Measurements from ENCODE around the gene NECAB2.

Gene NECAB2

DNA sequence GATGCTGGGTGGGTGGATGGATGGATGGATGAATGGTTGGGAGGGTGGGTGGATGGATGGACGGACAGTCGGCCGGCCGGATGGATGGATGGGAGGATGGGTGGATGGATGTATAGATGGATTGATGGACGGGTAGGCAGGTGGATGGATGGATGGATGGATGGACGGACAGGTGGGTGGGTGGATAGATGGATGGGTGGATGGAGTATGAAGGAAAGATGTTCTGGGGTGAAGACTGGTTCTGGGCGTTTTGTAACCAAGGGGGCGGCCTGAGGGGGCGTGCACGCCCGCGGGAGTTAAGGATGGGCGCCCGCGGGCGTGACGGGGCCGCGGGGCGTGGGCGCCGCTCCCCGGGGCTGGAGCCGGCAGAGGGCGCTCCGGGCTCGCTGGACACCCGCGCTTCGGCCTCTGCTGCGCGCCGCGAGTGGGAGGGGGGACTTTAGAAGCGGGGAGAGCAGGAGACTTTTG lies at the start of gene NECAB2:
Gene NECAB2 (plus strand): TSS at position 407 of the 468 bp plus-strand sequence. CDS start 405 bp downstream, outside the sequence.
- no peak for DNase-seq

DNA sequence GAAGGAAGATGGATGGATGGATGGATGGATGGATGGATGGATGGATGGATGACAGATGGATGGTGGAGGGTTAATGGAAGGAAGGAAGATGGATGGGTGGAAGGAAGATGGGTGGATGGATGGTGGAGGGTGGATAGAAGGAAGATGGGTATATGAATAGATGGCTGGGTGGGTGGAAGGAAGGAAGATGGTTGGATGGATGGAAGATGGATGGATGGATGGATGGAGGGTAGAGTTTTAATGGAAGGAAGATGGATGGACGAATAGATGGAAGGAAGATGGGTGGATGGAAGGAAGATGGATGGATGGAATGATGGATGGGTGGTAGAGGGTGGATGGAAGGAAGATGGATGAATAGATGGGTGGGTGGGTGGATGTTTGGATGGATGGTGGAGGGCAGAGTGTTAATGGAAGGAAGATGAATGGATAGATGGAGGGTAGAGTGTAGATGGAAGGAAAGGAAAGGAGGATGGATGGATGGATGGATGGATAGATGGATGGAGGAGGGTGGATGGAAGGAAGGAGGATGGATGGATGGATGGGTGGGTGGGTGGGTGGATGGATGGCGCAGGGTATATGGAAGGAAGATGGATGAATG lies 47.1 kb upstream of the NECAB2 start:
- no peak for DNase-seq

DNA sequence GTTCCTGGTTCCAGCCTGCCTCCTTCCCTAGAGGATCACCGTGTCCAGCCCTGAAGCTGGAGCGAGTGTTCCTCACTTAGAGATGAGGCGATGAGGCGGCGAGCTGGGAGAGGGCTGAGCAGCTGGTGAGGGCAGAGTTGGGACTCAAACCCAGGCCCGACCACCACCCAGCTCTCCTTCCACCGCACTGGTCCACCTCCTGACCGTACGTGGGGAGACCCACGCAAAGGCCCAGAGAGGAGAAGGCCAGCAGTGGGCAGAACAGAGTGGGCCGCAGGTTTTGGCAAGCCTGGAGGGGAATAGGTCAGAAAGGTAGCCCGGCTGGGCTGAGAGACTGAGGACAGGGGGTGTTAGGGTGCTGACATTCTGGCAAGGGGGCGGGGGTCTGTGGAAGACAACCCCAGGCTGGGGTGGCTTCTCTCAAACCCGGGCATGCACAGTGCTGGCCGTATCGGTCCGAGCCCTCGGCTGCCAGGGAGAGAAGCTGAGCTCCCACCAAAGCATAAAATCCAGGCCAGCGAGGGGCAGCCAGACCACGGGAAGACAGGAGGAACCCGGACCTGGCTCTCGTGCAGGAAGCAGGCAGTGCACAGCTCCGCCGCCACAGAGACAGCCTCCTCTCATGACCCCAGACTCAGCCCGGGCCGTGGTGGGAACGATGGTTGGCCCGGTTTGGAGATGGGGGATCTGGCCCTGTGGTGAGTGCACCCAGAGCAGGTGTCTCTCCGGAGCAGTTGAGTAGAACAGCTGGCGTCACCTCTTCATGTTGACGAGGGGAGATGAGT lies 44.3 kb upstream of the NECAB2 start:
- DNase-seq, result no peak

DNA sequence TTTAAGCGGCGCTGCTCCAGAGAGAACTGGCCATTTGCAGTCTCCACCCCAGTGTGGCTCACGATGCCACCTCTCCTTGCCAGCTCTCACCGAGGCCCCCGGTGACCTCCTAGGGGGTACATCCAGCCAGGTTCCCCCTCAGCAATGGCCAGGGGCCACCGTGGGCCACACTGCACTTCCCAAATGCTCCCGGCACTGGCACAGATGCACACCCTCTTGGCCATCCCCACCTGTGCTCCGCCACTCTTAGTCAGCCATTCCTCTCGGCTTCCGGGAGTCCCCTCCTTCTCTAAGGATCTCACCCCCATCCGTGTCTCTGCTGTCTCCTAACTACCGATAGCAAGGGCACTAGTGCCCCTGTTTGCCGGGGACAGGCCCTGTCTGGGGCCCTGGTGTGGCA lies 43.4 kb upstream of the NECAB2 start:
- no peak for DNase-seq

DNA sequence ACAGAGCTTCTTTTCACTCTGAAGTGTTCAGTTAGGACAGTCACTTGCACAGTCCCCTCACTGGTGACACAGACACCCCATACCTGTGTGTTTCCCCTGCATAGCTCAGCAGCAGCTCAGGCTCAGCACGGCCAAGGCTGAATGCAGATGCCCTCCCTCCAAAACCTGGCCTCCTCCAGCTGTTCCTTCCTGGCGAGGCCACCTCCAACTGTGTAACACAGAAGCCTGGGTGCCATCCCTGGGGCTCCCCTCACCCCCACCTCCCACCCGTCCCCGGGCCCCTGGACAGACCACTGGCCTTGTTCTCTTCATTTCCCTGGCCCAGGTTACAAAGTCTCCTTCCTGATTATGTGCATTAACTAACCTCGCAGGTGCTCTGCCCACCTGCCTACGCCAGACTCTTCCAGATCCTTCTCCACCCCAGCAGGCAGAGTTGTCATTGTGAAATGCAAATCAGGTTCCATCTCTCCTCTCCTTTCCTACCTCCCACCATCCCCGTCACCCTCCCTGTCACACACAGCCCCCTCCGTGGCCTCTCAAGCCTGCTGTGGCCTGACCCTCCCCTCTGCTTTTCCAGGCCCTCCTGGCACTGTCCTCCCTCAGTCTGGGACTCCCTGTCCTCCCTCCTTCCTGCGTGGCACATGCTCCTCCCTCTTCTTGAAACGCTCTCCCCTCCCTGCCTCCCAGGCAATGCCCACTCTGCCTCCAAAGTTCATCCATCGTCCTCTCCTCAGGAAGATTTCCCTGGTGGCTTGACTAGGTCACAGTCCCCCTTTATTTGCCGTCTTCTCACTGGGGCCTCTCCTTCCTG lies 42.7 kb upstream of the NECAB2 start:
- DNase-seq, result no peak

DNA sequence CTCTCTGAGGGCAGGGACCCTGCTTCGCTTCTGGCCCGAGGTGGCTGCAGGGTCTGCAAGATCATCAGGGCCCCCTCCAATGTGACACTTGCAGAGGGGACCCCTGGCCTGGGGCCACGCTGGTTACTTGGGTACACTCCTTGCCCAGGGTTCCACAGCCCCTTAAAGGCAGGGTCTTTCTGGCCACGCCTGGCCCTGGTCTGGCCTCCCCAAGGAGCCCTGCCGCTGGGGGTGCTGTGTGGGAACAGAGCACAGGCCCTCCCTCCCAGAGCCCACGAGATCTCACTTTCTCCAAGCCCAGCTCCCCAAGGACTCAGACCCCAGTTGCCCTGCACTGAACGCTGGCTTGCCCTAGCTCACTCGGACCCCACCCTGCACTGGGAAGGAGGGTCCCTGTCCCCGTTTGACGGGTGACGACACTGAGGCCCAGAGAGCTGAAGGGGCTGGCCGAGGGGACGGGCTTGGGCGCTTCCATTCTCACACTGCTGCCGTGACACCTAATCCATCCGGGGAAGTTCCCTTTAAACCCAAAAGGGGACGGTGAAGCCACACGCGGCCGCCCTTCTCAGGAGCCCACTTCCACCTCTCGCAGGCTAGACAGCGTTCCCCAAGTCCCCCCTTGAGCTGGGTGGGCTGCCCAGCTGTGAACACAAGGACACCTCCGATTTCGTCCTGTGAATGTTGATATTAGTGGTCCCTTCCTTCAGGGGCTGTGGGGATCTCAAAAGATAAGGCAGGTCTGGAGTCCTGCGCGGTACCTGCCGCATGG lies 41.9 kb upstream of the NECAB2 start:
- DNase-seq, result no peak

DNA sequence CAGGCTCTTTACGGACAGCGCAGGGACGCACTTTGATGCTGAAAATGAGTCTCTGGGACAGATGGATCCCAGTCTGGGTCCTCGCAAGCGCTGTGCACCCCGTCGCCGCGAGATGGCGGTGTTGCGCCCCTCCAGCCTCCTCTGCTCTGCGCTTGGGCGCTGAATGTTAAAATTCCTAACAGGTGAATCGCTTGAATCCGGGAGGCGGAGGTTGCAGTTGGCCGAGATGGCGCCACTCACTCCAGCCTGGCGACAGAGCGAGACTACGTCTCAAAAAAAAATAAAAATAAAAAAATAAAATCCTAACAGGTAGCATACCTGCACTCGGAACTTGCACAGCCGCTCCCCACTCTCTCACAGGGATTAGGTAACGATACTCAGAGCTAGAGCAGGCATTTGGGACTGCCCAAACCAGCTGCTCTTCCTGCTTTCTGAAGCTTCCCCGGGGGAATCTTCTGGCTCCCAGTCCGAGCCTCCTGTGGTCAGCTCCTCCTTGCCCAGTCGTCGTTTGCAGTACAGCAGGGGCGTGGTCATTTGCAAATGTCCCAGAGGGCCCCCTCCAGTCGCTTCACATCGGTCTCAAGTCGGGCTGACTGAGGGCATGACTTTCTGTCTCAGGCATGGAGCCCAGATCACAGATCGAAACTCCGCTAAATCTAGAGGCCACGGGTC lies 41.2 kb upstream of the NECAB2 start:
- DNase-seq, result peak; percentile 29

DNA sequence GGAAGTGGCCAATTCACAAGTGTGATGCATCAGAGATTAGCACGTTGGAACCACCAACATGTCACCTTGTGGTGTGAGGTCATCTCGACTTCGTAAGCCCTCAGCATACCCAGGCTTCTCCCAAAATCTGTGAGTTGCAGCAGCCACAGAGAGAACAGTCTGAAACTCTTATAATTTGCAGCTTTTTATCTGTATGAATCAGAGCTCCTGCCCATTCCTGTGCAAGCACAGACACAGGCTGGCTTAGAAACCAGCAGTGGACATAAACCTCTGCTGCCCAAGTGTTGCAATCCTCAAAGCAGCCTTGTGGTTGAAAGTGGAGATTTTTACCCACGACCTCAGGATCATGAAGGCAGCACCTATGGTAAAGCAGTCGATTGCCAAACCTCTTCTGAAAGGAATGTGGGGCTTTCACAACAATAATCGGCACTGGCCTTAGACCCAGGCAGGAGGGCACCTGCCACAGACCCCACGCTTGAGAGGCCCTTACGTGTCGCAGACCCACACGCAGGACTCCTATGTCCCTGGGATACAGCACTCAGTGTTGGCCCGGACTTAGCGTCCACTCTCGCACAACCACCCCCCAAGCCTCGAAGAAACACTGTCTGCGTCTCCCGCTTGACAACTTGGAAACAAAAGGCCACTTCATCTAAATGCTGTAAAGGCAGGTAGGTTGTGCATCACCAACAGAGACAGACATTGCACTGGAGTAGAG lies 39.5 kb upstream of the NECAB2 start:
- no peak for DNase-seq

- DNase-seq, result no peak
Observed at GRCh38 chr16:83929811-83930555, 38.1 kb upstream of the NECAB2 start.

DNA sequence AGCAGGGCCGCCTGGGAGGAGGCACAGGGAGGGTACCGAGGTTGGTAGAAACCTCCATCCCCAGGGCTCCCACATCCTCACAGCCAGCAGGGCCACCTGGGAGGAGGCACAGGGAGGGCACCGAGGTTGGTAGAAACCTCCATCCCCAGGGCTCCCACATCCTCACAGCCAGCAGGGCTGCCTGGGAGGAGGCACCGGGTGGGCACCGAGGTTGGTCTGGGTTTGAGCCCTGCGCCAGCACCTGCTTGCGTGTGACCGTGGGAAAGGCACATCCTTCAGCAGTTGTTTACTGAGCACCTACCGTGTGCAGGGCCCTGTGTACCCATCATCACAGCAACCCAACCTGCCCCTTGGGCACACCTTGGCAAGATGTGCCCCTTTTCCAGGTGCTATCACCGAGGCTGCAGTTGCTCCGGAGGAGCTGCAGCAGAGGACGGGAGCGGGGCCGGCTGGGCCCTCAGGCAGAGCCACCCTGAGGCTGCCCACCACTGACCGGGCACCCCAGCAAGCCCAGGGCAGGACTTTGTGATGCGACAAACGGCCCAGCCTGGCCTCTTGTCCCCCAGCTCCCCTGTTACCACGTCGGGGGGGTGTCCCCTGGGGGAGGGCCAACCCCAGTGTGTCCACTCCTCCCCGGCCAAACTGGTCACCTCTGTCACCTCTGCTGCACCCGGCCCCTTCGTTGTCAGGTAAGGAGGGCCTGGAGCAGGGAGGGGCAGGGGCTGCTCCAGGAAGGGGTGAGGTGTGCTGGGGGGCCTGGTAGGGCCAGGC lies 37.1 kb upstream of the NECAB2 start:
- DNase-seq, result no peak

- DNase-seq, result no peak
Observed at GRCh38 chr16:83931556-83931955, 36.5 kb upstream of the NECAB2 start.

GRCh38 chr16:83932304-83932703 lies 35.7 kb upstream of the NECAB2 start:
- DNase-seq, result no peak

GRCh38 chr16:83932955-83933673 lies 34.9 kb upstream of the NECAB2 start:
- no peak for DNase-seq

GRCh38 chr16:83933885-83934683 lies 34.0 kb upstream of the NECAB2 start:
- no peak for DNase-seq

DNA sequence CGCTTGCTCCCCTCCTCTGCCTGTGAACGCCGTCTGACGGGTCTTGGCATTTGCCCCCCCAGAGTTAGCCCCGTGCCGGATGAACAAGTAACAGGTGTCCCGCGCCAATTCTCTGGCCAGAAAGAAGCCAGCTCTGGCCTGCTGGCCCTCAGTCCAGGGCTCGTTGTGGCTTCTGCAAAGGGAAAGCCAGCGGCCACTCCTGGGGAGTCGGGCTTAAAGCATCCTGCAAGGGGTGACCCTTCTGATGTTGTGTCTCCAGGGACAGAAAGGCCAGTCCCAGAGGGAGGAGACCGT lies 33.4 kb upstream of the NECAB2 start:
- no peak for DNase-seq

DNA sequence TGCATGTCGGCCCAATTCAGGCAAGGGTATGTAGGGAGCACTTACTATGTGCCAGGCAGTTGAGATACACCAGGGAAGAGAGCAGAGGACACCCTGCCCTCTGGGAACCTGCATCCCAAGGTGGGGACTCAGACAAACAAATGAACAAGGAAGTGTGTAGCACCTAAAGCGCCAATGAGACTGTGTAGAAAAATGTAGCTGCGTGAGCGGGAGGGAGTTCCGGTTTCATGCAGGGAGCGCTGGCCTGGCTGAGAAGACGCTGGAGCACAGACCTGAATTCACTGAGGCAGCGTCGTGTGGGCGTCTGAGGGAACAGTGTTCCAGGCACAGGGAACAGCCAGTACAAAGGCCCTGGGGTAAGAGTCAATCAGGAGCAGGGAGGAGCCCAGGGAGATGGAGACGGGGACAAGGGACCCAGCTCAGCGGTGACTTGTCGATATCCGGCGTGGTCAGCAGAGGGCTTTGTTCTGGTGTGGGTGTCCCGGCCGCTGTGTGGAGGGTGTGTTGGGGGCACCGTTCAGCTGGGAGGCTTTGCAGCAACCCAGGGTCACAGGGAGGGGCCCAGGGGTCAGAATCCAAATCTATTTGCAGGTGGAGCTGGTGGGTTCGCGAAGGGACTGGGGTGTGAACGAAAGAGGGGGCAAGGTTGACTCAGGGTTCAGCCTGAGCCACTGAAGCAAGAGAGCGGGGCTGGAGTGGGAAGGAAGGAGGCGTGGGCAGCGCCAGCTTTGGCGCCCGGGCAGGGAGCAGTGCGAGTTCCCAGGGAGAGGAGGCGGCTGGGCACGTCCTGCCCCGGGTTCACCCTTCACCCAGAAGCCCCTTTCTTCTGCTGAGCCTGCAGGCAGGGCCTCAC lies 32.8 kb upstream of the NECAB2 start:
- DNase-seq, result no peak

DNA sequence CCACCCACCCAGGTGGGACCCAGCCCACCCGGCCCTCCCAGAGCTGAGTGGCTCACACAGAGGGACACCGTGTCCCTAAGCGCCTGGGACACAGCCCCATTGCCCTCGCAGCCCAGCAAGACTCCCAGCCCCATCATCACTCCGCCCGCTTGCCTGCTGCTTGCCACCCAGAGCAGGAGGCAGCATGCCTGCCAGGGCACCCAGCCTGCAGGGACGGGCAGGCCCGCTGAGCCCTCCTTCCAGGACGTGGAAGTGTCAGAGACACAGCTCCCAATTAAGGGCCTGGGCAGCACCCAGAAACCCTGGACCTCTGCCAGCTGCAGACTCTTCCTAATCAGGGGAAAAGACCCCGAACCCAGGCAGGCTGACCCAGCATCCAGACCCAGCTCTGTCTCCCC lies 32.2 kb upstream of the NECAB2 start:
- no peak for DNase-seq
